Activated T-cell treated with anti-CD3 and anti-CD28 coated beads, Interleukin-2, amount 50 U/mL, for 4 hours (primary cell): ENCODE measurements around the gene ABCA4. TPM values are rescaled to one million over a fixed set of nuclear protein-coding genes. Genes with fewer than 3 reads are reported as not detected.

Experiments used
- ATAC-seq, 2 donors: fragments of 200-7000 bp; cut with Tn5 transposase; one replicate each; pipeline ENCODE4 v1.10.0; 2021
- DNase-seq: peaks from one replicate; pipeline ENCODE4 v3.0.0-alpha.2; 2020
- H3K27me3 Mint-ChIP-seq: one replicate; pipeline ENCODE4 v1.8.0; 2021; ENCODE audit warnings: low read depth, mixed read lengths
- H3K36me3 Mint-ChIP-seq: one replicate; pipeline ENCODE4 v1.8.0; 2022; ENCODE audit warnings: mixed read lengths; ENCODE audit not compliant: insufficient read depth
- H3K4me1 Mint-ChIP-seq: one replicate; pipeline ENCODE4 v1.8.0; 2021; ENCODE audit warnings: low read depth, mixed read lengths
- H3K4me3 Mint-ChIP-seq: one replicate; pipeline ENCODE4 v1.8.0; 2021; ENCODE audit warnings: mild to moderate bottlenecking, moderate library complexity, mixed read lengths
- H3K9me3 Mint-ChIP-seq: one replicate; pipeline ENCODE4 v1.8.0; 2021; ENCODE audit warnings: mixed read lengths
- total RNA-seq, 3 donors: library from RNA; stranded (reverse); gene quantifications; one replicate each; pipeline ENCODE4 v1.2.1, GENCODE V29; 2021

ABCA4 gene
- total RNA-seq, 3 donors from 2014 or later, result not detected

DNA sequence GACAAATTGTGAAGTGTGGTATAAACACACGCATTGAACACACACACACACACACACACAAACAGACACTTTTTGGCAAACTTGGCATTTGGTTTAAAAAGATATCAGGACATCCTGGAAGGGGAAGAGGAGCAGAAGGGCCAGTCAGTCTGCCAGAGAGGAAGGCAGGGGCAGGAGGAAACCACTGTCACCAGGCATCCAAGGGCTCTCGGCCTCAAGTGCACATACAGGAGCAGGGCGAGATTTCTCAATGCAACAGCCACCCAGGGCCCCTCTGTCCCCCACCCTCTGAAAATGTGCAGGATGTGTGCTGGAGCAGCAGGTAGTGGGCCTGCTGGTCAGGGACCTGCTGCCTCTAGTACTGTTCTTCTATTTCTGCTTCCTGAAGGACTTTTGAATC is 71.2 kb downstream of the ABCA4 start:
- H3K9me3 Mint-ChIP-seq, result no peaks in the 10 kb centered on the region
- ATAC-seq (no peak), DNase-seq (no peak)
- peaks cover 13% of the 10 kb centered on the region for H3K27me3 Mint-ChIP-seq
- no peak overlapping the region for H3K4me3 Mint-ChIP-seq
- peaks cover 5% of the 10 kb centered on the region for H3K4me1 Mint-ChIP-seq
- no peaks in the 10 kb centered on the region for H3K36me3 Mint-ChIP-seq

DNA sequence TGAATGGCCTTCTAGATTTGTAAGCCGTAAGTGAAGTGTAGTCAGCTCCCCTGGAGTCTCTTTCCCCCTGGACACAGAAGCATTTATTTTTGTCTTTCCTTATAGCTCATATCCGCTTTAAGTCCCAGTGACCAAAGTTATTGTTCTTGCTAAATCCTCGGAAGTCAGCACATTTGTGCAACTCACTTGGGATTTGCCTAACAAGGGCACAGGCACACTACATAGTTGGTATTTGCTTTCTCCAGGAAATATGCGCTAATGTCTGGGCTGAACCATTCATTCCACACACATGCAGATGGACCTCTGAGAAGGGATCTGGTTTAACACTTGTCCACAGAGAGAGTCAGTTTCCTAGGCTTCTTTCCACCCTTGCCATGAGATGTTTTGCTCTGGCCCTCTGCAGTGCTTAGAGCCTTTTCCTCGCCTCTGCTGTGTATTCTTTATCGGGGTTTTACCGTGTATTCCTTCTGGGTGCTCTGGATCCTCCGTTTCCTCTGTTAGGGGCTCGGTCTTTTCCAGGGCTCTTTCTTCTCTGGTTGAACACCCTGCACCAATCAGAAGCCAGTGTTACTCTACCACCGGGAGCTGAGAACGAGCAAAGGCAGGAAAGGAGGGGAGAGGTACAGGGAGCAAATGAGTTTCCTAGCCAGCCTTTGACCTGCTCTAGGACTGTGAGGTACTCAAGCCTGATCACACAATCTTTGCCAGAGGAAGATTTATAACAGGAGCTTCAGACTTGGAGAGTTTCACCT is 72.4 kb downstream of the ABCA4 start:
- no peaks in the 10 kb centered on the region for H3K36me3 Mint-ChIP-seq
- ATAC-seq, result no peak
- peaks cover 5% of the 10 kb centered on the region for H3K4me1 Mint-ChIP-seq
- H3K27me3 Mint-ChIP-seq, result peaks cover 14% of the 10 kb centered on the region
- no peaks in the 10 kb centered on the region for H3K9me3 Mint-ChIP-seq
- H3K4me3 Mint-ChIP-seq, result no peak overlapping the region
- no peak for DNase-seq

DNA sequence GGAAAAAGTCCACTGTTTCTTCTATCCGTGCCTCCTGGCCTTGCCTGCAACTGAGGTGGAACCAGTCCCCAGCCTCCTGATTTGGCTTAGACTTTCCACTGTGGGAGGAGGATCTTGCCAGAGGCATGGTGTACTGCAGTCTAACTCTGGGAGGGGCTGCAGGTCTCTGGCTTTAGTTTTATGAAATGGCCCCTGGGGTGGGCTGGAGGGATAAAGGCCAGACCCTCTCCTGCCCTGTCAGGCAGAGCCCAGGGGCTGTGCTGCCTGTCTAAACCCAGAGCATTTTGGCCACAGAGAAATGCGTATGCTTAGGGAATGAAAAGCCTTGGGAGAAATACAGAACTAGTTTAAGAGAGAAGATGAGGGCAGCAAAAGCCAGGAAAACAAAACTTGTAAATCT is 73.0 kb downstream of the ABCA4 start:
- Mint-ChIP-seq H3K27me3 (peaks cover 17% of the 10 kb centered on the region), H3K4me3 (no peak overlapping the region), H3K4me1 (peaks cover 5% of the 10 kb centered on the region), H3K9me3 (no peaks in the 10 kb centered on the region), H3K36me3 (no peaks in the 10 kb centered on the region)
- no peak for DNase-seq
- no peak for ATAC-seq

DNA sequence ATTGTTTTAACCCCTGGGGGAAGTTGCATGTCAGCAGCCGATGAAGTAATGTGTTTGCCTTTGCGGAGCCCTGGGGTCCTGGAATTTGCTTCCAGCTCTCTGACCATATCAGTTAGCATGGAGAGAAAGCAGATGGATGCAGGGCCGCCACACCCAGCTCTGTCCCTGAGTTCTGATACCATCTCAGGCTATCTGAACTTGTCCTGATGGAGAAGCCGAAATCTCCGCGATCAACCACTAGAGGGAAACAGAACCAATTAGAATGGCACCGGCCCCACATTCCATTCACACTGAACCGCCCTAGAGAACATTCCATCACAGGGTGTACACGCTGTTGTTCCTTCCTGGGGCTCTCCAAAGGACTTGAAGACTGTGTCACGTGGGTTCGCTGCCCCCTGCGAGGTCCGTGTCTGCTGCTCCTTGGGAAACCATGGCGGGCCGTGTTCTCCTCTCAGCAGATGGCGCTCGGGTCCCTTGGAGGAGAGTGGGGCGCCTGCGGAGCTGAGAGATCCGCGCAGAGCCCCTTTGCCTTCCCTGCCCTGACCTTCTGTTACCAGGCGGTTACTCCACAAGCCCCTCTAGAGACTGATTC is 75.4 kb downstream of the ABCA4 start:
- Mint-ChIP-seq H3K4me1 (peaks cover 5% of the 10 kb centered on the region), H3K27me3 (peaks cover 15% of the 10 kb centered on the region), H3K4me3 (peak overlapping the region; percentile 40), H3K9me3 (no peaks in the 10 kb centered on the region), H3K36me3 (no peaks in the 10 kb centered on the region)
- ATAC-seq, result peak; percentile 62 to 66
- DNase-seq, result peak; percentile 9

DNA sequence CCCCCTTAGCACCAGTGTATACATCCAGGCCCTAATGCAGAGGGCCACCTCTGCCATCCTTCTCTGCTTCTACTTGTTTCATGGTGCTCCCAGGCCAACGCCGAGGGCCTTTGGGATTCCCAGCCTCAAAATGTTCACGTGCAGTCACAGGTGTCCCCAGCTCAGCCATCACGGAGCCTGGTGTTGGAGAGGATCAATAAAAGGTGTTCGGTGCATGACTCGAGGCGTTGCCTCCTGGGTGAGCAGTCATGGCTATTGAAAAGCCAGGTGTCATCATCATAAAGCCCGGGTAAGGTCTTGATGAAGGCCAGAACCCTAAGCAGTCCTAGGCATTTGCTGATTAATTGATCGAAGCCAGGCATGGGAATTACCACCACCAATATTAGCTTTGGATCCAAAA is 76.1 kb downstream of the ABCA4 start:
- no peak overlapping the region for H3K4me3 Mint-ChIP-seq
- H3K27me3 Mint-ChIP-seq, result peaks cover 15% of the 10 kb centered on the region
- no peaks in the 10 kb centered on the region for H3K36me3 Mint-ChIP-seq

DNA sequence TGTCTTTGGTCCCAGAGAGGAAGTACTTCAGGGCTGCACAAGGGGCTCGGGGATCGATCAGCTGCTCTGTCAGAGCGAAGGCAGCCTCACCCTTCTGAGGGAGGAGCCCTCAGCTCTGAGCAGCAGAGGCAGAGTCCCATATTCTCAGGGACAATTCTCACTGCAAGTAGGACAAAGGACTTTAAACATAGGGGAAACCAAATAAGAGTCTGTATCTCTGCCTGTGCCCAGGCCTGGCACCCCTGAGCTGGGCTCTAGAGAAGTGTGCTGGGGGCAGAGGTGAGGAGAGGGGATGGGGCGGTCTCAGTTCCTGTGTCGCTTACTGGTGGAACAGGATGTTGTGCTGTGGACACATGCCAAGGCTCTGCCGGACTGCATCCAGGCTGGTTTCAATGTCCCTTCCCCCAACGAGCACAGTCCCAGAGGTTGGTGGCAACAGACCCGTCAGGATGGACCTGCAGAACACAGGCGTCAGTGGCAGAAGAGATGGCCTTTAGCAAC is 76.6 kb downstream of the ABCA4 start:
- Mint-ChIP-seq H3K4me3 (no peak overlapping the region), H3K9me3 (no peaks in the 10 kb centered on the region), H3K36me3 (no peaks in the 10 kb centered on the region), H3K27me3 (peaks cover 18% of the 10 kb centered on the region), H3K4me1 (peaks cover 5% of the 10 kb centered on the region)
- DNase-seq (no peak), ATAC-seq (no peak)

More for the DNA sequence above, 76.1 kb downstream of the ABCA4 start:
- Mint-ChIP-seq H3K9me3 (no peaks in the 10 kb centered on the region), H3K4me1 (peaks cover 5% of the 10 kb centered on the region)
- DNase-seq (no peak), ATAC-seq (no peak)

DNA sequence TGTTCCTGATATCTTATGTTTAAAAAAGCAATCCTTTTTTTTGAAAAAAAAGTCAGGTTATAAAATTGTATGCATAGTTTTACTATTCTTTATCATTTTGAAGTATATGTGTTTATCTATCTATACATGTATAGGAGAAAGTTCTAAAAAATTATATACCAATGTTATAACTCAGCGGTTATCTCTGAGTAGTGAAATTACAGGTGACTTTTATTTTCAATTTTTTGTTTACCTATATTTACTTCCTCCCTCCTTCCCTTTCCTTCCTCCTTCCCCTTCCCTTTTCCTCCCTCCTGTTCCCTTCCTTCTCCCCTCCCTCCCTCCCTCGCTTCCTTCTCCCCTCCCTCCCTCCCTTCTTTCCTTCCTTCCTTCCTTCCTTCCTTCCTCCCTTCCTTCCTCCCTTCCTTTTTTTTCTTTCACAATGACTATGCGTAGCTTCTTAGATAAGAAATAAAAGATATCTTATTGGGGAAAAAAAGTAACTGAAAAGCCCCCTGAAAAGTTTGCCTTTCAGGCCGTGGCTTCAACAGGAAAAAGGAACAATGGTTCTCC is 77.1 kb downstream of the ABCA4 start:
- Mint-ChIP-seq H3K36me3 (no peaks in the 10 kb centered on the region), H3K4me3 (no peak overlapping the region), H3K9me3 (no peaks in the 10 kb centered on the region), H3K27me3 (peaks cover 21% of the 10 kb centered on the region), H3K4me1 (peaks cover 5% of the 10 kb centered on the region)
- DNase-seq, result no peak
- no peak for ATAC-seq

DNA sequence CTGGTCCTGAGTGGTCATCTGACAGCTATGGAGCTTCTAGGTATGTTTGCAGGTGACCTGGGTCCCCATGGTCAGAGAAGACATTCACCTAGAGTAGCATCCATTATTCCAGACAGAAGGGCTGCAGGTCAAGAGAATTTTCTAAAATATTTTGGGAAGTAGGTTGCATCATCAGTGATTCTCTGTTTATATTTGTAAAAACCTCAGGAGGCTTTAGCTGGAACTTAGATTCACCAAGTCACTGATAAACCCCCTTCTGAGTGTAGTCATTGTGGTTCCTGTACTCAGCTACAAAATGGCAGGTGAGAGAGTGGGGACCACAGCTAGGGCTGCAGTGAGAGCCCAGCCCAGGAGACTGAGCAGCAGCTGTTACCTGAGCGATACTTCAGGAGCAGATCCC is 78.6 kb downstream of the ABCA4 start:
- no peaks in the 10 kb centered on the region for H3K36me3 Mint-ChIP-seq
- peaks cover 33% of the 10 kb centered on the region for H3K27me3 Mint-ChIP-seq
- DNase-seq (no peak), ATAC-seq (no peak)
- peaks cover 6% of the 10 kb centered on the region for H3K4me1 Mint-ChIP-seq
- no peaks in the 10 kb centered on the region for H3K9me3 Mint-ChIP-seq
- no peak overlapping the region for H3K4me3 Mint-ChIP-seq

DNA sequence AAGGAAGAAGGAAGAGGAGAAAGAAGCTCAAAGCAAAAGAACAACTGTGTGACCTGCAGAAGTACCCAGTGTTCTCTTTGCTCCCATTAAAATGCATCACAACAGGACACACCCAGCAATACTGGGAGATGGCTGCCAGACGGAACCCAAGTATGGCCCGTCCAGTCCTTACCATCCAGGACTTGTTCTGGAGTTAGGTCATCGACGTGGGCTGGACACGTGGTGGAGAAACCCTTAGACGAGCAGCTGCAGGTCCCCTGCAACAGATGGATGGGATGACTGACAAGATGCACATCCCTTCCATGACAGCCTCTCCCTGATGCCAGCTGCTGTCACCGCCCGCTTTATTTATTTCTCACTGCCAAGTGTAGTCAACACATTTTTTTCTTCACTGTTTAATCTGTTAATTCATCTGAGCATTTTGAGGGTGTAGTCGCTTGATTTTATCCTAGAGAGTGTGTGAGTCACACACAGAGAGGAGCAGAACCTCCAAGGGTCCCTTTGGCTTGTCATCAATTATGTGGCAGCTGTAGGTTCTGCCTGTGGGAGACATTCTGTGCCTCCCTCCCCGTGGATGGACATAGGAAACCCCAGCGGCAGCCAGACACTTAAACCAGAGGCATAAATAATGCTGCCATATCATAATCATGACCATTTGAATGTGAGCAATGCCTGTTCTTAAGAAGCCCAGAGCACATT is 80.9 kb downstream of the ABCA4 start:
- ATAC-seq, result no peak
- H3K9me3 Mint-ChIP-seq, result no peaks in the 10 kb centered on the region

DNA sequence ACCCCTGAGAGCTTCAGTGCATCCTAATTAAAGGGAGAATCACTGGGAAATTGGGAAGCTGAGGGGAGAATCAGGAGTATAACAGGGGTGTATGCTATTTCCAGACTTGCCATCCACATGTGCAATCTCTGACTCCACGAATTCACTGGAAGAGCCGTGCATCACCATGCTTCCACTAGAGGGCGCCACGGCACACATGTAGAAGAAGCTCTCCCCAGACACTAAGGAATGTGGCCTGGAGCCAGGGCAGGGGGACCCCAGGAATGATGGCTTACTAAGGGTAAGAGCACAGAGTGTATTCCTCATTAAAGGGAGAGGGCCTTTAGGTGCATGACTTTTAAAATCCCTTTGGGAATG is 81.5 kb downstream of the ABCA4 start:
- H3K4me3 Mint-ChIP-seq, result no peak overlapping the region
- DNase-seq (peak; percentile 34), ATAC-seq (no peak)
- peaks cover 3% of the 10 kb centered on the region for H3K4me1 Mint-ChIP-seq
- H3K27me3 Mint-ChIP-seq, result peaks cover 38% of the 10 kb centered on the region
- H3K36me3 Mint-ChIP-seq, result no peaks in the 10 kb centered on the region
- H3K9me3 Mint-ChIP-seq, result no peaks in the 10 kb centered on the region

More for the DNA sequence above, 80.9 kb downstream of the ABCA4 start:
- H3K4me1 Mint-ChIP-seq, result peaks cover 3% of the 10 kb centered on the region
- peaks cover 39% of the 10 kb centered on the region for H3K27me3 Mint-ChIP-seq
- H3K36me3 Mint-ChIP-seq, result no peaks in the 10 kb centered on the region
- DNase-seq, result no peak
- no peak overlapping the region for H3K4me3 Mint-ChIP-seq

DNA sequence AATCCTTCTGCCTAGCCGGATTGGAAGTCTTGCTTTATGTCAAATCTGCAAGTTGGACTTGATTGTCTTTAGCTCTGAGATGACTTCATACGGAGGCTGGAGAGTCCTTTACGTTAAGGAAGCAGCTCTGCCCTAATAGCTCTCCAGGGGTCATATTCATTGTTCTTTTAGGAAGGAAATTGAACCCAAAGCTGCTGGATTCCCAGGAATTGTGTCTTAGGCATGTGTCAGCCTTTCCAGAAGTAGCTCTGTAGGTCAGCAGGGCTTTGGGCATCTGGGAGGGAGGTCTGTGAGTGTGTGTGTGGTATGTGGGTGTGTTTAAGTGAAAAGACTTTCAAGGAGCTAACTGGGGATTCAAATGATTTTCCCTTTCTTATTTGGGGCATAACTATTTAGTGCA is 82.4 kb downstream of the ABCA4 start:
- ATAC-seq (no peak), DNase-seq (no peak)

DNA sequence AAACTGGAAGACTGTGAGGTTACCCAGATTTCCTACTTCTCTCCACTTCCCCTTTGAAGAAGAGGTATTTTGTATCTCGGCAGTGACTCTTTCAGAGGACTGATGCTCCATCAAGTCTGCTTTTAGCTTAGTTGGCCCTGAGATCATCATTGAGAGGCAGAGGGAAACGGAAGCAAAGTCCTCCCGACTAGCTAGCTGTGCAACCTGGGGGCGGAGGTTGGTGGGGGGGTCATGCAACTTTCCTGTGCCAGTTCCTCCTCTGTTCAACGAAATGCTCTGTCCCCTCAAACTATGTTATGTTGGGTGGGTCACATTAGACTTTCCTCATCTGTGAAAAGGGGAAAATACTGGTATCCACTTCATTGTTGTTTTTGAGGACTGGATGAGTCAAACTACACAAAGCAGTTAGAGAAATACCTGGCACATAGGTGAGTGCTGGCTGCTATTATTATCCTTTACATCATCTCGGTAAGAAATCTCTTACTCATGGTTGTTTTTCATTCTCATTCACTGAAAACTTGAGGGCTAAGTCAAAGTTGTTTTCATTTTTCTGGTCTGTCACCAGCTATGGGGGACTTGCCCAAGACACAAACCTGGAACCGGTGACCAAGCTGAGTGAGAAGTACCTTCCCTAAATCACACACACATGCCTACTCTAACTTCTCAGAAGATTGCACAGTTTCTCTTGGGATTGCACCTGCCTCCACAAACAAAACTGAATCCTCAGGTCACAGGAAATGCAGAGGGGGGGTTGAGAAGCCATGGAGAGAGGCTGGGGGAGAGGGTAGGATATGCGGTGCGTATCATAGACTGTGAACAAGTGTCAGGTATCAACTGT is 83.3 kb downstream of the ABCA4 start:
- H3K27me3 Mint-ChIP-seq, result peaks cover 34% of the 10 kb centered on the region
- H3K9me3 Mint-ChIP-seq, result no peaks in the 10 kb centered on the region
- no peak overlapping the region for H3K4me3 Mint-ChIP-seq
- peaks cover 3% of the 10 kb centered on the region for H3K4me1 Mint-ChIP-seq
- DNase-seq (no peak), ATAC-seq (peak; percentile 60 to 64)
- H3K36me3 Mint-ChIP-seq, result no peaks in the 10 kb centered on the region

More for the DNA sequence above, 82.4 kb downstream of the ABCA4 start:
- Mint-ChIP-seq H3K4me1 (peaks cover 3% of the 10 kb centered on the region), H3K27me3 (peaks cover 38% of the 10 kb centered on the region), H3K36me3 (no peaks in the 10 kb centered on the region), H3K4me3 (no peak overlapping the region), H3K9me3 (no peaks in the 10 kb centered on the region)

DNA sequence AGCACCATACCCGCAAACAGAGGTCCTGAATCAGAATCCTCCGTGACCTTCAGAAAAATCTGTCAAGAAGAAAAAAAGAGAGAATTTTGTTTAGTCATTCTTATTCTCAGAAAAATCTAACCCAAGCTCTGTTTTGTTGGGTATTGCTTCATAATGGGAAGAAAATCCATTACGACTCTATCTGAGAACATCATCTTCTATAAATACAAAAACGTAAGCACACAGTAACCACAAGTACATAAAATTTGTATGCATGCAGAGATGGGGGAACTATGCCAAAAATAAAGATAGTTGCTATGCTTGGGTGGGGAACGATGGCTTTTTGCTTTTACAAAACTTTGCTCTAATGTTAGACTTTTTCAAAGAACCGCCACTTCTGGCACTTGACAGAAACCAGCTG is 84.2 kb downstream of the ABCA4 start:
- Mint-ChIP-seq H3K4me3 (no peak overlapping the region), H3K4me1 (peaks cover 3% of the 10 kb centered on the region), H3K27me3 (peaks cover 30% of the 10 kb centered on the region), H3K36me3 (no peaks in the 10 kb centered on the region), H3K9me3 (no peaks in the 10 kb centered on the region)
- no peak for DNase-seq
- no peak for ATAC-seq

DNA sequence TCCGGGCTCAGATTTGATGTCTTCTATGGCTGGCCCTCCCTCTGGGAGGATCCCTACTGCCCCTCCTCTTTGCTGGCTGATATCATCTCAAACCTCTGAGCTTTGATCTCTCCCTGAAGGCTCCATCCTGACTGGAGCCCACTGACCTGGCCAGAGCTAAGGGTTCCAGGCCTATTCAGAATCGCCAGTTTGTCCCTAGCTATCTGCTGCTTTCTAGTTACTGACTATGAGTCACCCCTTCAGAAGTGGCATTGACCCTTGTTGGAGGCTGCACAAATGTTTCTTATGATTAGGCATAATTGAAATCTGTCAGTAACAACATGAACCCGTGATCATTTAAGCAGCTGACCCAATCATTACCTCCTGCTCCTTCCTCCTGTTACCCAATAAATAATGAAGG is 87.1 kb downstream of the ABCA4 start:
- H3K4me1 Mint-ChIP-seq, result peaks cover 3% of the 10 kb centered on the region
- DNase-seq (no peak), ATAC-seq (no peak)
- H3K4me3 Mint-ChIP-seq, result no peak overlapping the region
- no peaks in the 10 kb centered on the region for H3K9me3 Mint-ChIP-seq
- H3K36me3 Mint-ChIP-seq, result no peaks in the 10 kb centered on the region
- peaks cover 24% of the 10 kb centered on the region for H3K27me3 Mint-ChIP-seq
